Naive thymus-derived CD8-positive, alpha-beta T cell (primary cell): ENCODE measurements around the gene MISP. TPM values are rescaled to one million over a fixed set of nuclear protein-coding genes. Genes with fewer than 3 reads are reported as not detected.

Source experiments
- ATAC-seq, 2 donors: fragments of 150-1000 bp; cut with Tn5 transposase in 1 of 2; sonication (Bioruptor Pico), chemical (Tn5 transposase) in 1 of 2; 1 replicate in 1 of 2; 2 replicates in 1 of 2; pipeline ENCODE4 v1.10.0; 2021; ENCODE audit warnings: mild to moderate bottlenecking in 2 of 2, moderate library complexity in 2 of 2
- POLR2A ChIA-PET: fragments of 350-600 bp; sonication (Branson Sonifier 250); formaldehyde crosslinking; loops from one replicate; lab custom pipeline; 2021; ENCODE audit warnings: antibody characterized with exemption; lab: Charles Lee
- DNase-seq, 10 donors: peaks; one replicate each; pipeline versions ENCODE4 v3.0.0 to v3.0.0-alpha.2; 2020 to 2022
- H3K27ac Mint-ChIP-seq, 10 donors: one replicate each; pipeline ENCODE4 v1.8.0; 2020 to 2022; ENCODE audit warnings: mild to moderate bottlenecking in 10 of 10, mixed read lengths in 10 of 10, moderate library complexity in 4 of 10, inconsistent platforms in 1 of 10
- H3K27me3 Mint-ChIP-seq, 5 donors: one replicate each; pipeline ENCODE4 v1.8.0; 2021 to 2022; ENCODE audit warnings: mixed read lengths in 5 of 5
- H3K36me3 Mint-ChIP-seq, 3 donors: one replicate each; pipeline ENCODE4 v1.8.0; 2020 to 2022; ENCODE audit warnings: mixed read lengths in 3 of 3, mild to moderate bottlenecking in 2 of 3, inconsistent platforms in 1 of 3
- H3K4me1 Mint-ChIP-seq, 4 donors: one replicate each; pipeline ENCODE4 v1.8.0; 2021 to 2022; ENCODE audit warnings: mixed read lengths in 4 of 4
- H3K4me3 Mint-ChIP-seq, 10 donors: one replicate each; pipeline ENCODE4 v1.8.0; 2020 to 2022; ENCODE audit warnings: mild to moderate bottlenecking in 10 of 10, mixed read lengths in 10 of 10, moderate library complexity in 6 of 10, inconsistent platforms in 1 of 10
- H3K9me3 Mint-ChIP-seq, 9 donors: one replicate each; pipeline ENCODE4 v1.8.0; 2020 to 2022; ENCODE audit warnings: mixed read lengths in 9 of 9, mild to moderate bottlenecking in 3 of 9, inconsistent platforms in 1 of 9, moderate library complexity in 1 of 9
- polyA plus RNA-seq, 3 donors: library from polyadenylated mRNA; unstranded; fragments of 300-500 nt; fragmentation: Illumina TruSeq; gene quantifications; one replicate each; pipeline ENCODE4 v1.2.3, GENCODE V29; 2021
- total RNA-seq, 8 experiments: library from RNA in 2 of 8; stranded (reverse) in 2 of 8; gene quantifications; one replicate each; pipeline ENCODE4 v1.2.3 and lab custom pipeline; 2021 to 2026

MISP gene
- total and polyA plus RNA-seq, 5 experiments from 2014 or later: not detected

DNA sequence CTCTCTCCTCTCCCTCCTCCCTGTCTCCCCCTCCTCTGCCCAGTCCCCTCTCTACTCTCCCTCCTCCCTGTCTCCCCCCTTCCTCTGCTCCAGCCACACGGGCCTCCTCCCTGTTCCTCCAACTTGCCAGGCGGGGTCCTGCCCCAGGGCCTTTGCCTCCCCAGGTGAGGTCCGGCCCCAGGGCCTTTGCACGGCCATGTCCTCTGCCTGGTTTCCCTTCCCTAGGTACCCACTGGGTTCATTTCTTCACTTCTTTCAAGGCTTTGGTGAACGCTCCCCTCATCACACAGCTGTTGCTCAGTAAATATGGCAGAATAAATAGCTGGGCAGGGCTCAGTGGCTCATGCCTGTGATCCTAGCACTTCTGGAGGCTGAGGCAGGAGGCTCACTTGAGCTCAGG, 21.2 kb downstream of the MISP start:
- H3K36me3 Mint-ChIP-seq: no peaks in the 10 kb centered on the region
- DNase-seq: no peak
- peaks cover 2 to 12% (median 4%) of the 10 kb centered on the region in 5 donors for H3K27me3 Mint-ChIP-seq
- H3K4me3 Mint-ChIP-seq: no peak overlapping the region
- ATAC-seq: no peak
- H3K9me3 Mint-ChIP-seq: peaks cover 0 to 2% (median 0%) of the 10 kb centered on the region in 9 donors
- POLR2A ChIA-PET: no interaction called here
- H3K4me1 Mint-ChIP-seq: peaks cover 0 to 5% (median 3%) of the 10 kb centered on the region in 4 donors
- H3K27ac Mint-ChIP-seq: peak overlapping the region in 2 of 10 donors; percentile 5 to 40

DNA sequence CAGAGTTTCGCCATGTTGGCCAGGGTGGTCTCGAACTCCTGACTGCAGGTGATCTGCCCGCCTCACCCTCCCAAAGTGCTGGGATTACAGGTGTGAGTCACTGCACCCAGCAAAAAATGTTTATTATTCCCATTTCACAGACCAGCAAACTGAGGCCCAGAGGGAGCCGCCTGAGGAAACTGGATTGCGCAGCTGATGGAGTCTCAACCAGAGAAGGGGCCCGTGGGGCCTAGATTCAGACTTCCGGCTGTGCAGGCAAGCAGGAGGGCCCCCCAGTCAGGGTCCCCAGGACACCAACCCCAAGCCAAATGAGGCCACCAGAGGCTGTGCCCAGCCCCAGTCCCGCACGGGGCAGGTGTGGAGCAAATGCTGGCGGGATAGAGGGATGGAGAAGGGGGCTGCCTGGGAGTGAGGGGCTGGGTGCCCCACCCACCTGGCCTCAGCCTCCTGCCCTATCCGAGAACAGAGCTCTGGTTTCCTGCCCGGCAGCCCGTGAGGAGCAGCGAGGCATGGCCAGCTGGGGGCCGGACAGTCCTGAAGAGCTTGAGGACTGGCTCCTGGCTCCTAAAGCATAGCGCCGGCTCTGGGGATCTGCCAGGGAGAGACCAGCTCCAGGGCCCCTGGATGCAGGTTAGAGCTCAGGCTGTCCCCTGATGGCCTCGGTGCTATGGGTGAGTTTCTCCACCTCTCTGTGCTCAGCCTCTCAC, 22.0 kb downstream of the MISP start:
- no peak for DNase-seq

DNA sequence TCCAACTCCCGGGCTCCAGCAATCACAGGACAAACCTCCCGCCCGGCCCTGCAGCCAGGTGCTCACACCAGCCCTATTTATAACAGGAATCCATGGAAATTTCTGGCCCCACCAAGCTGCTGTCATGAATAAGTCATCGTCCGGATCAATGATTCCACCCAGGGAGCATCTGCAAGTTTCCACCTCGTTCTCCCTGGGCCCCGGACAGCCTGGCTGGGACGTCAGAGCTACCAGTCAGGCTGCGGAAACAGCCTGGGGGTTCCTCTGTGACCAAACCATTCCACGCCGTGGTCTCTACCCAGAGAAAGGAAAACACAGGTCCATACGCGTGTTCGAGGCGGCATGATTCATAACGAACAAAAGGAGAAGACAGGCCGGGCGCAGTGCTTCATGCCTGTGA, 25.6 kb downstream of the MISP start:
- Mint-ChIP-seq H3K9me3 (no peaks in the 10 kb centered on the region), H3K27ac (peak overlapping the region in 1 of 10 donors; percentile 40), H3K36me3 (no peaks in the 10 kb centered on the region), H3K4me1 (no peaks in the 10 kb centered on the region), H3K27me3 (peaks cover 0 to 3% (median 1%) of the 10 kb centered on the region in 5 donors), H3K4me3 (no peak overlapping the region)
- ATAC-seq: no peak
- POLR2A ChIA-PET: interaction anchor here (0.6 kb wide), 1 partner anchor 194 kb away, joined by 6 read pairs; no protein-coding TSS in a partner anchor
- no peak for DNase-seq

More for the DNA sequence above, 22.0 kb downstream of the MISP start:
- no peak for ATAC-seq
- Mint-ChIP-seq H3K4me1 (peaks cover 0 to 5% (median 3%) of the 10 kb centered on the region in 4 donors), H3K27me3 (peaks cover 0 to 9% (median 4%) of the 10 kb centered on the region in 5 donors), H3K36me3 (no peaks in the 10 kb centered on the region), H3K9me3 (peaks cover 0 to 2% (median 0%) of the 10 kb centered on the region in 9 donors), H3K27ac (no peak overlapping the region), H3K4me3 (no peak overlapping the region)
- POLR2A ChIA-PET: interaction anchor here (0.5 to 0.9 kb wide), 2 partner anchors 9 to 199 kb away, joined by 5 read pairs; no protein-coding TSS in a partner anchor

DNA sequence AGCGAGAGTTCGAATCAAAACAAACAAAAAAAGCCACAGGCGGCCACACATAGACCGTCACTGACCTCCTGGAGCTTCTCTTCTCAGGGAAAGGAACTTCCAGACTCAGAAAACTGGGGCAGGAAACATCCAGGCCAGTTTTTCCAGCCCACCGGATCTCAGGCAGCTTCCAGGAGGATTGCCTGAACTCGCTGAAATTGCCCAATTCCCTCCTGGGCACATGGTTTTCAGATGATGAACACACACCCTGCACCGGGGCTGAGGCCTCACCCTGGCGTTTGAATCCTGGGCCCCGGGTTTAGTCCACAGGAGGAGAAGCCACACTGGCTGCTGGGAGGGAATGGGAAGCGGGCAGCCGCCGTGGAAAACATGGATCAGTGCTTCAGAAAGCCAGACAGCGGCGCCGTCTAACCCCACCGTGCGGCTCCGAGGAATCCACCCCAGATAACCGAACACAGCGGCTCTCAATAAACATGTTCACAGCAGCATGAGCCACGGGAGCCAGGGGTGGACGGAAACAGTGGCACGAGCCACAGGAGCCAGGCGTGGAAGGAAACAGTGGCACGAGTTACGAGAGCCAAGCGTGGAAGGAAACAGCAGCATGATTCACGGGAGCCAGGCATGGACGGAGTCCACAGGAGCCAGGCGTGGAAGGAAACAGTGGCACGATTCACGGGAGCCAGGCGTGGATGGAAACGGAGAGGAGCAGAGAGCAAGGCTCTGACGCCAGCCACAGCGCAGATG, 28.2 kb downstream of the MISP start:
- DNase-seq (no peak), ATAC-seq (no peak)
- peaks cover 0 to 1% (median 0%) of the 10 kb centered on the region in 5 donors for H3K27me3 Mint-ChIP-seq
- H3K4me3 Mint-ChIP-seq: no peak overlapping the region
- no peaks in the 10 kb centered on the region for H3K4me1 Mint-ChIP-seq
- no peaks in the 10 kb centered on the region for H3K9me3 Mint-ChIP-seq
- POLR2A ChIA-PET: no interaction called here
- H3K36me3 Mint-ChIP-seq: no peaks in the 10 kb centered on the region
- H3K27ac Mint-ChIP-seq: no peak overlapping the region

DNA sequence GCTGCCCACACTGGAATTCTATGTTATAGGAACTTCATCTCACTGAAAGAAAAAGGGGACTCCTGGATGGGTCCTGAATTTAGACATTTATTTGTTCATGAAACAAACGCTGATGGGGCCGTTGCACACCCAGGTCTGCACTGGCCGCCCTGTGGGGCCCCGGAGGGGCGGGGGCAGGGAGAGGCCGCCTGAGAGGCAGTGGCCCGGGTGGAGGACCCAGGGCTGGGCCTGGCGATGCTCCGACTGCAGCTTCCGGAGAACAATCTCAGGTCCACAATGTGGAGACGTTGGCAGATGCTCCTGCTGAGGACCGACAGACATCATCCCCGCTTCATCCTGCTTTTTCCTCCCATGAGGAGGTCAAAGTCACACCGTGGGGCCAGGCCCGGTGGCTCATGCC, 30.0 kb downstream of the MISP start:
- Mint-ChIP-seq H3K9me3 (no peaks in the 10 kb centered on the region), H3K27ac (no peak overlapping the region), H3K4me3 (no peak overlapping the region), H3K36me3 (no peaks in the 10 kb centered on the region), H3K4me1 (no peaks in the 10 kb centered on the region), H3K27me3 (peaks cover 0 to 1% (median 0%) of the 10 kb centered on the region in 5 donors)
- DNase-seq (no peak), ATAC-seq (no peak)
- POLR2A ChIA-PET: no interaction called here

DNA sequence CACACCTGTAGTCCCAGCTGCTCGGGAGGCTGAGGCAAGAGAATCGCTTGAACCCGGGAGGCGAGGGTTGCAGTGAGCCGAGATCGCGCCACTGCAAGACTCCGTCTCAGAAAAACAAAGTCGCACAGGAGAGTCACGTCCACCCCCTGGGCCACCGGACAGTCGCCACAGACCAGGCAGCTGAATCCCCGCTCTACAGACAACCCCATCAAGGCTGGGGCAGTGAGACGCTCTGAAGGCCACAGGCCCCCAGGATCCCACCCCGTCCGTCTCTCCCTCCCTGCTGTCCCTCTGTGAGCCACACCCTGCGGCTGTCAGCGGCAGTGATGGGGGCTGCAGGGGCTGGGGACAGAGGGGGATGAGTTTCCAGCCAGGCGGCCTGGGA, 30.9 kb downstream of the MISP start:
- H3K27me3 Mint-ChIP-seq: peaks cover 0 to 1% (median 0%) of the 10 kb centered on the region in 5 donors
- POLR2A ChIA-PET: interaction anchor here (0.6 kb wide), 2 partner anchors 9 to 14 kb away, joined by 4 to 5 read pairs; no protein-coding TSS in a partner anchor
- H3K27ac Mint-ChIP-seq: no peak overlapping the region
- no peaks in the 10 kb centered on the region for H3K4me1 Mint-ChIP-seq
- H3K36me3 Mint-ChIP-seq: no peaks in the 10 kb centered on the region
- no peak for DNase-seq
- no peaks in the 10 kb centered on the region for H3K9me3 Mint-ChIP-seq
- no peak overlapping the region for H3K4me3 Mint-ChIP-seq
- ATAC-seq: no peak

DNA sequence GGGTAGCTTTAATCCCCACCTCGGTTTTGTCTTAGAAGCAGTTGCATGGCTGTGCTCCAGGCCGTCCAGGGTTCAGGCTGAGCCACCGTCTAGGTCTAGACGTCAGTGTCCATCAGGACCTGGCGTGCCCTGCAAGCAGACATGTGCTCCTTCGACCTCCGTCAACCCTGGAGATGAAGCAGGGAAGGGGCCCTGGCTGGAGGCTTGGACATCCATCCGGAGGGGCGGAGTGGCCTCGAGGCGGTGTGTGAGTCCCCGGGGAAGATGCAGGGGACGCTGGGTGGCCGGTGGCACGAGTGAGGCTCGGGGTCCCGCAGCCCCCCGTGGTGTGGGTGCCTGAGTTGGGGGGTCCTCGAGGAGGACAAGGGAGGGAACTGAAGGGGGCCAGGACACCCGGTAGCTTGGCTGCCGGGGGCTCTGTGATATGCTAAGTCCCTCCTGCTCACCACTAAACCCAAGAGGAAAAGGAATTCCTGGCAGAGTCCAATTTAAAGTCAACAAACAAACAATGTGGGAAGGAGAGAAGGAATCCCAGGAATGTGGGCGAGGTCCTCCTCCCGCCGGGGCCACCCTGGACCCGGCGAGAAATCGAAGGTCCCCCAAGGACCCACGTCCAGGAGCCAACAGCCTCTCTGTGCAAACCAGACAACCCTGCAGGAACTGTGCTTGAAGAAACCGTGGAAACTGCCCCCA, 31.4 kb downstream of the MISP start:
- peaks cover 0 to 1% (median 0%) of the 10 kb centered on the region in 5 donors for H3K27me3 Mint-ChIP-seq
- no peak for DNase-seq
- no peak for ATAC-seq
- H3K4me3 Mint-ChIP-seq: no peak overlapping the region
- H3K36me3 Mint-ChIP-seq: no peaks in the 10 kb centered on the region
- POLR2A ChIA-PET: interaction anchor here (0.6 kb wide), 1 partner anchor 10 kb away, joined by 5 read pairs; no protein-coding TSS in a partner anchor
- H3K27ac Mint-ChIP-seq: no peak overlapping the region
- H3K9me3 Mint-ChIP-seq: no peaks in the 10 kb centered on the region
- no peaks in the 10 kb centered on the region for H3K4me1 Mint-ChIP-seq

DNA sequence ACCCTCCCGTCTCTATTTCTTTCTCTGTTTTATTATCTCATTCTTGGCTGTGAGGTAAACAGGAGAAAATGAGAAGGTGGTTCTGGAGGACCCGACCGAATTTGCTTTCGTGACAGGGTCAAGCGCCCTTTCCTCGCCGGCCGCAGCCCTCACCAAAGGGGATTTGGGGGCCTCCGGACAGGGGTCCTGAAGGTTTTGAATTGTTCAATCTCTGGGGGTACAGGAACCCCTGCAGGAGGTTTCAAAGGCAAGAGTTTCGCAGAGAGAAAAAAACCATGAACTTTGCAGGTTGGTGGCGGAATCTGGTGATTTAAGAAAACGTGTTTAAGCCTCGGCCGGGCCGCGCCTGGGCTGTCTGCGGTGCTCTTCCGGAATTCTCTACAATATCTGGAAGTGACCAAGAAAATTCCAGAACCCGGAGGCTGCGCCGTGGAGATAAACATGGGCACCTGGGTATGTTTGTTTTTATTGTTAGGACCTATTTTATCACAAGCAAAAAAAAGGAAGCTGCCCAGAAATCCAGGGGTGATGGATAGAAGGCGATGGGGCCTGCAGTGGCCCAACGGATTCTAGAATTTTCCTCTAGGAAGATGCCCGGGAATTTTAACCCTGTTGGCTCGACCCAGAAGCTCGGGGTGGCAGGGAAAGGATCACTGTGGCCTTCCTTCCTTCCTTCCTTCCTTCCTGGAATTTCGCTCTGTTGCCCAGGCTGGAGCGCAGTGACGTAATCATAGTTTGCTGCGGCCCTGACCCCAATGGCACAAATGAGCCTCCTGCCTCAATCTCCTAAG, 32.2 kb downstream of the MISP start:
- POLR2A ChIA-PET: no interaction called here
- Mint-ChIP-seq H3K4me1 (no peaks in the 10 kb centered on the region), H3K27ac (no peak overlapping the region), H3K9me3 (no peaks in the 10 kb centered on the region), H3K4me3 (no peak overlapping the region), H3K27me3 (peaks cover 0 to 1% (median 0%) of the 10 kb centered on the region in 5 donors), H3K36me3 (no peaks in the 10 kb centered on the region)
- DNase-seq (no peak), ATAC-seq (no peak)

DNA sequence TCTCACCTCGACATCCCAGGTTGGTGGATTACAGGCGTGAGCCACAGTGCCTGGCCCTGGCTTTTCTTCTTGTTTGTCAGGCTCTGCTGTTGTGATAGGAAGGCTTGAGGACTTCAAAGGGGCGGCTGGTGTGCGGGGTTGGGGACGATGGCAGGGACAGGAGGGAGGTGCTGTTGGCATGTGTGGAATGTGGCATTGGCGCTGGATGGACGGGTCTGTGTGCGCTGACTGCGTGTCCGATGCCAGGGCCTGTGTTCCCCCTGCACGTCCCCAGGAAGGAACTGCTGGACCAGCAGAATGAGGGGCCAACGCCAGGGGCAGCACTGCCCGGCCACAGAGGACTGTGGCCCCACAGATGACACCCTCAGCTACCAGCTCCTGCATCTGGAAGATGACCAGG, 33.6 kb downstream of the MISP start:
- peaks cover 0 to 8% (median 6%) of the 10 kb centered on the region in 4 donors for H3K4me1 Mint-ChIP-seq
- H3K27me3 Mint-ChIP-seq: peaks cover 0 to 8% (median 0%) of the 10 kb centered on the region in 5 donors
- no peaks in the 10 kb centered on the region for H3K36me3 Mint-ChIP-seq
- DNase-seq: no peak
- POLR2A ChIA-PET: no interaction called here
- no peak for ATAC-seq
- H3K9me3 Mint-ChIP-seq: no peaks in the 10 kb centered on the region
- H3K4me3 Mint-ChIP-seq: no peak overlapping the region
- no peak overlapping the region for H3K27ac Mint-ChIP-seq

DNA sequence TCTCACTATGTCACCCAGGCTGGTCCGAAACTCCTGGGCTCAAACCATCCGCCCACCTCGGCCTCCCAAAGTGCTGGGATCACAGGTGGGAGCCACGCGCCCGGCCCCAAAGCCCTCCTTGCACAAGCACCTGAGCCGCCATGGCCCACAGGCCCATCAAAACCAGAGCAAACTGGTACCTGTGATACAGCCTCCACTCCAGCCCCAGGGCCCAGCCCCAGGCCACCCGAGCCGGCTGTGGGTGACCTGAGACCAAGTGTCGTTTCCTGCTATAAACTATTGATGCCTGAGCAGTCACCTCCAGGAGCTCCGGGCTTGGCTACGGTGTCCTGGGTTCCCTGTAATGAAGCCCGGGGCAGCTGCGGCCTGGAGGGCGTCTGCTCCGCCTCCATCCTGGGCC, 36.6 kb downstream of the MISP start:
- H3K27me3 Mint-ChIP-seq: peaks cover 0 to 14% (median 6%) of the 10 kb centered on the region in 5 donors
- POLR2A ChIA-PET: interaction anchor here (1.1 kb wide), 1 partner anchor 9 kb away, joined by 5 read pairs; no protein-coding TSS in a partner anchor
- ATAC-seq: no peak

DNA sequence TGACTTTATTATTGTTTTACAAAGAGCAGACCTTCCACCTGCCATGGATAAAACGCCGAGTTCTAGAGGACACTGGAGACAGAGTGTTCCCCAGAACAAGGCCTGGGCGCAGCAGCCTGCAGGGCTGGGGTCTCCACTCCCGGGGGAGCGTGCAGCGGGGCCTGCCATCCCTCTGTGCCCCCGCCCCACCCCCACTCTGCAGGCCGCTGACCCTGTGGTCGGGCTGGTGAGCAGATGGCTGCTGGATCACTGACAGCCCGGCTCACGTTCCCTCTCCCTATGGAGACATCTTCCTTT, 37.7 kb downstream of the MISP start:
- POLR2A ChIA-PET: no interaction called here
- peak overlapping the region in 4 of 10 donors; percentile 14 to 47 (median 39) for H3K4me3 Mint-ChIP-seq

More for the DNA sequence above, 36.6 kb downstream of the MISP start:
- Mint-ChIP-seq H3K4me1 (peaks cover 0 to 12% (median 7%) of the 10 kb centered on the region in 4 donors), H3K4me3 (no peak overlapping the region), H3K27ac (no peak overlapping the region), H3K9me3 (no peaks in the 10 kb centered on the region), H3K36me3 (no peaks in the 10 kb centered on the region)
- no peak for DNase-seq

More for the DNA sequence above, 37.7 kb downstream of the MISP start:
- Mint-ChIP-seq H3K27me3 (peaks cover 0 to 14% (median 6%) of the 10 kb centered on the region in 5 donors), H3K36me3 (no peaks in the 10 kb centered on the region), H3K4me1 (peaks cover 0 to 12% (median 7%) of the 10 kb centered on the region in 4 donors), H3K9me3 (no peaks in the 10 kb centered on the region), H3K27ac (peak overlapping the region in 4 of 10 donors; percentile 17 to 91 (median 74))
- no peak for DNase-seq
- no peak for ATAC-seq
